Sigmoid colon (tissue), 4 donors: ENCODE results near the gene NTM.

Experiments
- CTCF ChIP-seq, 4 experiments: fragments of 450-650 bp in 3 of 4; fragments of 200-600 bp in 1 of 4; IDR thresholded peaks; one replicate each; pipeline ENCODE4 v1.5.1; 2016 to 2019; ENCODE audit warnings: antibody characterized with exemption in 4 of 4, mild to moderate bottlenecking in 3 of 4, moderate library complexity in 2 of 4
- EP300 ChIP-seq, 4 donors: sonication (generic); formaldehyde crosslinking; IDR thresholded peaks; one replicate each; pipeline ENCODE4 v1.6.1; 2017; ENCODE audit warnings: antibody characterized with exemption in 4 of 4
- POLR2A ChIP-seq, 2 donors: fragments of 450-650 bp; IDR thresholded peaks; one replicate each; pipeline ENCODE4 v1.6.1; 2016; ENCODE audit warnings: antibody characterized with exemption in 2 of 2, mild to moderate bottlenecking in 2 of 2, moderate library complexity in 2 of 2

- no peak for TF ChIP-seq POLR2A (IDR thresholded peaks at IDR 0.05)
- TF ChIP-seq CTCF (IDR thresholded peaks at IDR 0.05), result no peak
- no peak for TF ChIP-seq EP300 (IDR thresholded peaks at IDR 0.05)
Observed at GRCh38 chr11:132056689-132057088, 686.3 kb downstream of the NTM start.
